GM21528 (cell line): ENCODE data around the gene HNRNPA3.
"Not testable (repeated sequence)": the region's sequence is repeated elsewhere in the genome, so short reads cannot be mapped to it uniquely, and the experiment has no call there.

ENCODE experiments used
- ATAC-seq: cut with Tn5 transposase; IDR thresholded peaks from one replicate; pipeline ENCODE4 v1.9.1; 2021; ENCODE audit warnings: mild to moderate bottlenecking, moderate library complexity; ENCODE audit not compliant: unreplicated experiment, low FRiP score

HNRNPA3 gene

GRCh38 chr2:177232098-177232704, 19.6 kb downstream of the HNRNPA3 start:
- no peak for ATAC-seq

DNA sequence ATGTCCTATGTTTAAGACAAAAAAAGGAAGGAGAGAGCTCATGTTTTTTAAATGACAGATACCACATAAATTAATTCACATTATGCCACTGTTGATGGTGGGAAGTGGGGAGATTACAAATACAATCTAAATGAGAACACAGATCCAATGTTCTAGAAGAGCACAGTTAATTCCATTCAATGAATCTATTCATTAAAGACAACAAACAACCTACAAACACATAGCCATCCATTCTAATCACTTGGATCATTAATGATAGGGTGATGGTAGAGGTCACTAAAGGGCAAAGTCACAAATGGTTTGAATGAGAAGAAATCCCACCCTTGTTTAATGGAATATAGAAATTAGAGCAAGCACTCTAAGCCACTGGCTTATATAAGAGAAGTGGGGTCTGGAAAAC, 21.7 kb downstream of the HNRNPA3 start:
- no peak for ATAC-seq

DNA sequence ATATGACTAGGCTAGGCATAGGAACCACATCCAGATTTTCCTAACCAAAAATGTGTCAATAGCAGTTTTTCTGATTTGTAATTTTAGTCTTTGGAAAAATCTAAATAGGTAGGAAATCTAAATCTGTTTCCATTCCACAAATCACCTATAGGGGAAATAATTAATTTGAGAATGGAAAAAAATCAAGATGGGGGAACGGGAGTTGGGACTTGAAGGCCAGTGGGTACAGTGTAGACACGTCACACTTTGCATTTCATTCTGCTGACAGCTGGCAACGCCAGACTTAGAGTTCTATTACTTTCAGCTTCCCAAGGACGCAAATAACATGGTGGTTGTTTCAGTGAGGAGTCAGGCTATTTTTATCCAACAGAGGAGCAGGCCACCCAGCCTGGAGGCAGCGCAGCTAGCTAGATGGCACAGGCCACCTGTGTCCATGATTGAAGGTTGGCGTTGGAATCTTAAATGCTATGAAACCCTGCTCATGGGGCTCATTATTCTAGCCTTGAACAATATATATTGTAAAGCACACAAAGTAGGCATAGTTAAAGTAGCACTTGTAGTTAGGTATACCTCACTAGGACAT, 23.4 kb downstream of the HNRNPA3 start:
- ATAC-seq: no peak

DNA sequence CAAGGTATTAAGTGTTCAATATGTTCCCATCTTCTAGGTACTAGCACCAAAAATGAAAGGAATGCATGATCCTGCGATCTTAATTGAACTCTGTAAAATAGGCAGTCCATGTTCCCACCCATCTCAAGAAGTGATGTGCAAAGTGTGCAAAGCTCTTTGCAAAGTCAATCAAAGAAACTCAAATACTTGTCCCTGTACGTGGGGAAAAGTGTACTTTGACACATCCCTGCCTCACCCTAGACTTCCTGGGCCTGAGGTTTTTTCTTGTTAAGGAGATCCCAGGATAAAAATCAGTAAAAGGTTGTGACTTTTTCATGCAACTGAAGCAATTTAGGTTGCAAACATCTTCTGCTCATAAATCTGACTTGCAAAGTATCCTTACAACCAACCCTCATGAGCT, 25.3 kb downstream of the HNRNPA3 start:
- ATAC-seq: no peak

- ATAC-seq: no peak
Measured at GRCh38 chr2:177239053-177239452, 26.5 kb downstream of the HNRNPA3 start.

DNA sequence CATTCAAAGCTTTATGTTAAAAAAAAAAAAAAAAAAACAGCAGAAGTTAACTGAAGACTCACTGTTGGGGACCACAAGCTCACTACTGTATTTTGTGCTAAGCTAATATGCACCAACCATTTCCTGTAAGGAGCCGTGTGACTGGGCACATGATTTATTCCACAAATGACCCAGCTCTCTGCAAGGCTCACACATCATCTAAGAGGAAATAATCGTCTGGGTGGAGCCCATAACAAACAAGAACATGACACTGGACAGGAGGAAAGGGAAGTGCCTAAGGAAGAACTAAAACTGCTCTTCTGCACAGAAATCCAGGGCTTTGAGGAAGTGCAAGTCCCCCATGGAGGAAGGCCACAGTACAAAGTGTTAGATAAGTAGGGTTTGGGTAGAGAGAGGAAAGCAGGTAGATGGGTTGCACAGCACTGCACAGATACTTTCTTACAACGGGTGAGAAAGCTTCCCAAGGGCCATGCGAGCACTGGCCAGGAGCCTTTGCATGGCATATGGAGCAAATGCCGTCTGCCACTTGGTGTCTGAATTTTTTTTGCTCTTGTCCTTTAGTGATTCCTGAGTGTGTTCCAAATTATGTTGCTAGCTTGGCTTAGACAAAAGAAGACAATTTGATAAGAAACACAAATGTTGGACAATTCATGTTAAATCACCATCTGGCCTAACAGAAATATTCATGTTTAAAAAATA, 27.5 kb downstream of the HNRNPA3 start:
- no peak for ATAC-seq

DNA sequence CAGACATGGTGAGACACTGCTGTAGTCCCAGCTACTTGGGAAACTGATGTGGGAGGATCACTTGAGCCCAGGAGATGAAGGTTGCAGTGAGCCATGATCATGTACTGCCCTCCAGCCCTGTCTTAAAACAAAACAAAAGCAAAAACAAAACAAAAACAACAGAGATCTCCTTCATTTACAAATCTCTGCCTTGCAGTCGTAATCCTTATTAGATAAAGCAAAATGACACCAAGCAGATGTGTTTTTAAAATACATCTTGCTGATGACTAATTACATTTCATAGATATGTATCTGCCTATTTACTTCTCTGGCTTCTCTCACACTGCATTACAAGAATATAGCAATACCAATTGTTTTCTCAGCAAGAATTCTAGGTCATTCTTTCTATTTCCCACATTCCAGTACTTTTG, 29.1 kb downstream of the HNRNPA3 start:
- ATAC-seq: no peak

GRCh38 chr2:177242121-177242987, 29.8 kb downstream of the HNRNPA3 start:
- ATAC-seq: no peak

DNA sequence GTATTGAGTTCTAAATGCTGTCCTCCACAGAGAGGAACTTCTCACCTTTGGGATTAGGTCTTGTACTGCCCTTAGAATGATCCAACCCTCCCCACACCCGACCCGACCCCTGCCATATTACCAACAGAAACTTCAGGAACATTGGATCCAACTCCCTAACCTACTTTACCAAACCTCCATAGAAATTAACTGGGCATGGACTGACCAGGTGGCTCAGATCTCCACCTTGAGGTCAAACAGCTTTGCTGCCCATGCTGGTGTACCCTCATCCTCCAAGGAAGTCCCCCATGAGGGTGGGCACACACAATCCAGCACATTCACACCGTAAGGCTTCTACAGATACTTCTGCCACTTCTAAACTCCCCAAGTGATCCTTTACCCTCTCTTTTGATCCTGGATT, 30.5 kb downstream of the HNRNPA3 start:
- ATAC-seq: no peak

- ATAC-seq: no peak
Measured at GRCh38 chr2:177243476-177243875, 30.9 kb downstream of the HNRNPA3 start.

GRCh38 chr2:177244244-177244771, 31.7 kb downstream of the HNRNPA3 start:
- no peak for ATAC-seq

GRCh38 chr2:177245010-177245422, 32.4 kb downstream of the HNRNPA3 start:
- ATAC-seq: no peak

DNA sequence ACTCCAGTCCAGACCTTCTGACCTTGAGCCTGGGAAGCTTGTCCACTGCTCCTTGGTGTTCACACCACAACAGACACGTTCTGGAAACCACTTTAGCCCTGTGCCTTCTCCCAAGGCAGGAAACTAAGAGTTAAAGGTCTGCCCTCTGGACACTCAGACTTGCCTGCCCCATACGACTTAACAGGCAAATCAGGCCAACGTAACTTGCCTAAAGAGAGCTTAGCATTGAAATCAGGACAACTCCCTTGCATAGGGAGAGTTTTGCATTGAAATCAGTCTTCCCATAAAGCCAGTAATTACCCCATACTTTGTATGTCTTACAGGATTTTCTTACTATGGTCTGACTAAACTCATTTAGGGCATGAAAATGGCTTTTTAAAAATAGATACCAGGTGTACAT, 33.4 kb downstream of the HNRNPA3 start:
- no peak for ATAC-seq

- ATAC-seq: not testable (repeated sequence)
Measured at GRCh38 chr2:177246523-177247030, 34.0 kb downstream of the HNRNPA3 start.

GRCh38 chr2:177247693-177248262, 35.2 kb downstream of the HNRNPA3 start:
- no peak for ATAC-seq

- no peak for ATAC-seq
Measured at GRCh38 chr2:177249038-177249437, 36.4 kb downstream of the HNRNPA3 start.

- ATAC-seq: no peak
Measured at GRCh38 chr2:177250461-177250860, 37.9 kb downstream of the HNRNPA3 start.

DNA sequence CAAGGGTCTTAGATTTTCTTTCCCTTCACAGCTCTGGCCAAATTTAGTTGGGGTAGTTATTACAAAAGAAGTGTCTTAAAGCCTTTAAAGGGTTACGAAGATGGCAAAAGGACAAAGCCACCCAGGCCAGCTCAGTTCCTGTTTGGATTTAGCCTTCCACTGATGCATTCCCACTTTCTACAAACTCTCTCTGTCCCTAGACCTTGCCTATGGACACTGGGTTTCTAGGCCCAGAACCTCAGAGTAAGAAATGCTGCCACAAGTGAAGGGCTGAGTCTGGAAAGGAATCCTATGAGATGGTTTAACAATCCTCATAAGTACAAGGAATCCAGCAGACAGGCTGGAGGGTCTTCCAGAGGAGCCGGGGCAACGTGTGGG, 38.6 kb downstream of the HNRNPA3 start:
- ATAC-seq: no peak

GRCh38 chr2:177252808-177253531, 40.4 kb downstream of the HNRNPA3 start:
- ATAC-seq: no peak

GRCh38 chr2:177253704-177254103, 41.1 kb downstream of the HNRNPA3 start:
- no peak for ATAC-seq
